Liver (tissue), 9 donors: ENCODE results near the gene PON3. TPM values are rescaled to one million over a fixed set of nuclear protein-coding genes. Genes with fewer than 3 reads are reported as not detected.

Experiments
- DNase-seq: peaks from one replicate; pipeline ENCODE4 v3.0.0-alpha.2; 2017; ENCODE audit warnings: low spot score
- H3K27ac ChIP-seq, 2 donors: one replicate each; pipeline ENCODE4 v1.7.0; 2013; ENCODE audit warnings: inconsistent platforms in 2 of 2, low read length in 2 of 2, control low read depth in 1 of 2, low read depth in 1 of 2, mild to moderate bottlenecking in 1 of 2
- H3K27me3 ChIP-seq, 4 donors: one replicate each; pipeline versions ENCODE4 v1.6.1 to v1.7.0; 2013; ENCODE audit warnings: low read length in 3 of 4, inconsistent platforms in 1 of 4, mild to moderate bottlenecking in 1 of 4, moderate library complexity in 1 of 4; ENCODE audit not compliant: control insufficient read depth in 4 of 4, insufficient read depth in 4 of 4
- H3K36me3 ChIP-seq, 4 donors: one replicate each; pipeline versions ENCODE4 v1.6.1 to v1.7.0; 2013; ENCODE audit warnings: low read length in 3 of 4, mild to moderate bottlenecking in 3 of 4, low read depth in 1 of 4, moderate library complexity in 1 of 4; ENCODE audit not compliant: control insufficient read depth in 4 of 4, insufficient read depth in 3 of 4
- H3K4me1 ChIP-seq, 4 donors: one replicate each; pipeline versions ENCODE4 v1.6.1 to v1.7.0; 2013; ENCODE audit warnings: low read length in 3 of 4, mild to moderate bottlenecking in 3 of 4, moderate library complexity in 1 of 4; ENCODE audit not compliant: control insufficient read depth in 4 of 4, insufficient read depth in 4 of 4
- H3K4me3 ChIP-seq, 3 donors: one replicate each; pipeline versions ENCODE4 v1.6.1 to v1.7.0; 2013; ENCODE audit warnings: low read length in 3 of 3, control low read depth in 1 of 3, low read depth in 1 of 3, mild to moderate bottlenecking in 1 of 3
- H3K9ac ChIP-seq, 2 donors: one replicate each; pipeline ENCODE4 v1.7.0; 2013; ENCODE audit warnings: low read length in 2 of 2, mild to moderate bottlenecking in 2 of 2, moderate library complexity in 2 of 2, control low read depth in 1 of 2, low read depth in 1 of 2
- H3K9me3 ChIP-seq, 4 donors: one replicate each; pipeline versions ENCODE4 v1.6.1 to v1.7.0; 2013; ENCODE audit warnings: low read length in 3 of 4; ENCODE audit not compliant: control insufficient read depth in 4 of 4
- CTCF ChIP-seq: fragments of 150-350 bp; IDR thresholded peaks from 2 replicates; pipeline ENCODE4 v1.5.1; 2017; ENCODE audit warnings: improper control_type of control experiment, low read depth, low read length; ENCODE audit not compliant: missing input control
- EGR1 ChIP-seq, 2 donors: IDR thresholded peaks; 2 replicates each; pipeline ENCODE4 v1.6.1; 2016 to 2018; ENCODE audit warnings: antibody characterized with exemption in 2 of 2, low read depth in 2 of 2
- FOXA1 ChIP-seq: IDR thresholded peaks from 2 replicates; pipeline ENCODE4 v1.6.1; 2016; ENCODE audit warnings: antibody characterized with exemption
- FOXA2 ChIP-seq: IDR thresholded peaks from 2 replicates; pipeline ENCODE4 v1.6.1; 2016; ENCODE audit warnings: antibody characterized with exemption
- GABPA ChIP-seq, 2 donors: IDR thresholded peaks in 1 of 2; conservative IDR thresholded peaks in 1 of 2; 2 replicates each; pipeline ENCODE4 v1.6.1; 2016; ENCODE audit warnings: antibody characterized with exemption in 2 of 2, mild to moderate bottlenecking in 1 of 2, moderate library complexity in 1 of 2
- HNF4A ChIP-seq, 2 donors: conservative IDR thresholded peaks; 2 replicates each; pipeline ENCODE4 v1.6.1; 2016; ENCODE audit warnings: antibody characterized with exemption in 2 of 2, mild to moderate bottlenecking in 2 of 2
- HNF4G ChIP-seq: IDR thresholded peaks from 2 replicates; pipeline ENCODE4 v1.6.1; 2016; ENCODE audit warnings: antibody characterized with exemption
- JUND ChIP-seq, 2 donors: IDR thresholded peaks; 2 replicates each; pipeline ENCODE4 v1.6.1; 2016; ENCODE audit warnings: antibody characterized with exemption in 2 of 2
- NR2F2 ChIP-seq: IDR thresholded peaks from 2 replicates; pipeline ENCODE4 v1.6.1; 2016; ENCODE audit warnings: antibody characterized with exemption
- RAD21 ChIP-seq, 2 donors: IDR thresholded peaks; 2 replicates each; pipeline ENCODE4 v1.6.1; 2016; ENCODE audit warnings: antibody characterized with exemption in 2 of 2, mild to moderate bottlenecking in 2 of 2
- RXRA ChIP-seq, 2 donors: IDR thresholded peaks; 2 replicates each; pipeline ENCODE4 v1.6.1; 2017 to 2018; ENCODE audit warnings: antibody characterized with exemption in 2 of 2, mild to moderate bottlenecking in 1 of 2
- SP1 ChIP-seq: IDR thresholded peaks from 2 replicates; pipeline ENCODE4 v1.6.1; 2018; ENCODE audit warnings: antibody characterized with exemption, mild to moderate bottlenecking
- TAF1 ChIP-seq: conservative IDR thresholded peaks from 2 replicates; pipeline ENCODE4 v1.6.1; 2016; ENCODE audit warnings: antibody characterized with exemption, mild to moderate bottlenecking
- YY1 ChIP-seq: IDR thresholded peaks from 2 replicates; pipeline ENCODE4 v1.6.1; 2016; ENCODE audit warnings: antibody characterized with exemption, mild to moderate bottlenecking
- ZBTB33 ChIP-seq: IDR thresholded peaks from 2 replicates; pipeline ENCODE4 v1.6.1; 2016; ENCODE audit warnings: antibody characterized with exemption
- WGBS: extraction: QIAGEN DNeasy Blood & Tissue Kit; methylation state at CpG from one replicate; pipeline ENCODE4 v1.1.7; 2013; 5-methylcytosine and 5-hydroxymethylcytosine counted together
- polyA plus RNA-seq, 2 donors: library from polyadenylated mRNA; stranded (reverse) in 1 of 2; unstranded in 1 of 2; fragments of 200-250 nt in 1 of 2; fragments of >200 nt in 1 of 2; fragmentation: Nextera tagmentation in 1 of 2; extraction: Ambion mirVana in 1 of 2; gene quantifications; one replicate each; pipeline versions ENCODE4 v1.2.1 to v1.2.3, GENCODE V29; 2013 to 2015
- total RNA-seq, 2 donors: library from RNA; depleted of rRNA; stranded (reverse); fragments of >200 nt; gene quantifications; one replicate each; pipeline ENCODE4 v1.2.3, GENCODE V29; 2014
- TF ChIP-seq, protein P1 (sequence below): IDR thresholded peaks from 2 replicates; pipeline ENCODE4 v1.6.1; 2016; ENCODE audit warnings: antibody characterized with exemption, mild to moderate bottlenecking
- TF ChIP-seq, protein P2 (sequence below): IDR thresholded peaks from 2 replicates; pipeline ENCODE4 v1.6.1; 2016; ENCODE audit warnings: antibody characterized with exemption
- TF ChIP-seq, protein P3 (sequence below): IDR thresholded peaks from 2 replicates; pipeline ENCODE4 v1.6.1; 2016; ENCODE audit warnings: antibody characterized with exemption
- donor health status: healthy.
- donor health status: healthy.
- donor health status: healthy.
- donor health status: healthy.
- donor health status: healthy.

PON3 gene
- total and polyA plus RNA-seq, 4 donors, result 60.0 to 476 (median 247) TPM

DNA sequence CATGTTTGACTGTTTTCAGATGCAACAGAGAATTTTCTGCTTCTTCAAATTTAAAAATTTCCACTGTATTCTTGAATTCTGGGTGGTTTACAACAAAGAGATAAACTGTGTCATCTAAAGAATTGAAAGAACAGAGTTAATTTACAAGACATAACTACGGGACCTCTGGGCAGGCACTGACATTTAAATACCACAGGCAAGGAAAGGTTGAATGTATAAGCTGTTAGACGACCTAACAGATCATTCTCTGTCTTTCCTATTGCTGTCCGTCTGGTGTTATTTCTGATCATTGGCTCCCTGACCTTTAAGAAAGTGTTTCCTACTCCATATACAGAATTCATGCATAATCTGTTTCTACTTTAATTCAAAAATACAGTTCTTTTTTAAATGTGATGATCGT lies 15.5 kb upstream of the PON3 start:
- Histone ChIP-seq H3K36me3 (peaks cover 4 to 32% (median 15%) of the 10 kb centered on the region in 4 donors), H3K4me3 (no peak overlapping the region), H3K27ac (no peak overlapping the region), H3K4me1 (peaks cover 0 to 5% (median 3%) of the 10 kb centered on the region in 4 donors), H3K9ac (no peak overlapping the region), H3K9me3 (no peaks in the 10 kb centered on the region), H3K27me3 (no peaks in the 10 kb centered on the region)
- no peak for TF ChIP-seq HNF4G
- no peak for TF ChIP-seq CTCF
- TF ChIP-seq FOXA1, result no peak
- no peak for TF ChIP-seq RAD21 (IDR thresholded peaks at IDR 0.05)
- TF ChIP-seq EGR1 (IDR thresholded peaks at IDR 0.05; ENCODE audit: low read depth in 2 of 2), result no peak
- TF ChIP-seq, protein P1, sequence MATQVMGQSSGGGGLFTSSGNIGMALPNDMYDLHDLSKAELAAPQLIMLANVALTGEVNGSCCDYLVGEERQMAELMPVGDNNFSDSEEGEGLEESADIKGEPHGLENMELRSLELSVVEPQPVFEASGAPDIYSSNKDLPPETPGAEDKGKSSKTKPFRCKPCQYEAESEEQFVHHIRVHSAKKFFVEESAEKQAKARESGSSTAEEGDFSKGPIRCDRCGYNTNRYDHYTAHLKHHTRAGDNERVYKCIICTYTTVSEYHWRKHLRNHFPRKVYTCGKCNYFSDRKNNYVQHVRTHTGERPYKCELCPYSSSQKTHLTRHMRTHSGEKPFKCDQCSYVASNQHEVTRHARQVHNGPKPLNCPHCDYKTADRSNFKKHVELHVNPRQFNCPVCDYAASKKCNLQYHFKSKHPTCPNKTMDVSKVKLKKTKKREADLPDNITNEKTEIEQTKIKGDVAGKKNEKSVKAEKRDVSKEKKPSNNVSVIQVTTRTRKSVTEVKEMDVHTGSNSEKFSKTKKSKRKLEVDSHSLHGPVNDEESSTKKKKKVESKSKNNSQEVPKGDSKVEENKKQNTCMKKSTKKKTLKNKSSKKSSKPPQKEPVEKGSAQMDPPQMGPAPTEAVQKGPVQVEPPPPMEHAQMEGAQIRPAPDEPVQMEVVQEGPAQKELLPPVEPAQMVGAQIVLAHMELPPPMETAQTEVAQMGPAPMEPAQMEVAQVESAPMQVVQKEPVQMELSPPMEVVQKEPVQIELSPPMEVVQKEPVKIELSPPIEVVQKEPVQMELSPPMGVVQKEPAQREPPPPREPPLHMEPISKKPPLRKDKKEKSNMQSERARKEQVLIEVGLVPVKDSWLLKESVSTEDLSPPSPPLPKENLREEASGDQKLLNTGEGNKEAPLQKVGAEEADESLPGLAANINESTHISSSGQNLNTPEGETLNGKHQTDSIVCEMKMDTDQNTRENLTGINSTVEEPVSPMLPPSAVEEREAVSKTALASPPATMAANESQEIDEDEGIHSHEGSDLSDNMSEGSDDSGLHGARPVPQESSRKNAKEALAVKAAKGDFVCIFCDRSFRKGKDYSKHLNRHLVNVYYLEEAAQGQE, result no peak
- no peak for TF ChIP-seq SP1
- no peak for TF ChIP-seq RXRA (IDR thresholded peaks at IDR 0.05)
- TF ChIP-seq YY1, result no peak
- no peak for TF ChIP-seq ZBTB33
- TF ChIP-seq, protein P2, sequence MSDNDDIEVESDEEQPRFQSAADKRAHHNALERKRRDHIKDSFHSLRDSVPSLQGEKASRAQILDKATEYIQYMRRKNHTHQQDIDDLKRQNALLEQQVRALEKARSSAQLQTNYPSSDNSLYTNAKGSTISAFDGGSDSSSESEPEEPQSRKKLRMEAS, result no peak
- TF ChIP-seq, protein P3, sequence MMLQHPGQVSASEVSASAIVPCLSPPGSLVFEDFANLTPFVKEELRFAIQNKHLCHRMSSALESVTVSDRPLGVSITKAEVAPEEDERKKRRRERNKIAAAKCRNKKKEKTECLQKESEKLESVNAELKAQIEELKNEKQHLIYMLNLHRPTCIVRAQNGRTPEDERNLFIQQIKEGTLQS, result no peak
- WGBS, result 91% methylated on average over 4 of the region's 4 CpGs
- DNase-seq, result no peak

- H3K27ac ChIP-seq, result no peak overlapping the region
- H3K27me3 ChIP-seq, result no peaks in the 10 kb centered on the region
- no peaks in the 10 kb centered on the region for H3K9me3 ChIP-seq
- H3K36me3 ChIP-seq, result peaks cover 4 to 36% (median 16%) of the 10 kb centered on the region in 4 donors
- 97% methylated on average over 3 of the region's 3 CpGs for WGBS
- DNase-seq, result no peak
- peaks cover 0 to 2% (median under 1%) of the 10 kb centered on the region in 4 donors for H3K4me1 ChIP-seq
- TF ChIP-seq NR2F2 (no peak), JUND (IDR thresholded peaks at IDR 0.05) (no peak), CTCF (no peak), SP1 (no peak), FOXA2 (no peak), RXRA (IDR thresholded peaks at IDR 0.05) (no peak), FOXA1 (no peak), RAD21 (IDR thresholded peaks at IDR 0.05) (no peak), ZBTB33 (no peak), YY1 (no peak), EGR1 (IDR thresholded peaks at IDR 0.05; ENCODE audit: low read depth in 2 of 2) (no peak), HNF4G (no peak), TAF1 (no peak), GABPA (IDR thresholded peaks at IDR 0.05 in 1 of 2, conservative IDR thresholded peaks at IDR 0.05 in 1 of 2) (no peak), HNF4A (conservative IDR thresholded peaks at IDR 0.05) (no peak)
- TF ChIP-seq, protein P3, result no peak
- H3K4me3 ChIP-seq, result no peak overlapping the region
- no peak overlapping the region for H3K9ac ChIP-seq
Observed at GRCh38 chr7:95411036-95411435, 14.9 kb upstream of the PON3 start.
